ENCODE results near the gene LRRC46. TPM values are rescaled to one million over a fixed set of nuclear protein-coding genes. Genes with fewer than 3 reads are reported as not detected.

Gene LRRC46
- total and polyA plus RNA-seq, 2 of the 13 experiments (the other 11 are each of a cell fraction or from before 2014, with no cell fraction given), result 0.09 TPM

GRCh38 chr17:47830396-47831002, 971 bp upstream of the LRRC46 start (continued):
- TF ChIP-seq ZNF552 (CRISPR knock-in tag; IDR thresholded peaks at IDR 0.05; ENCODE audit: borderline replicate concordance) (no peak), ZC3H4 (CRISPR knock-in tag; IDR thresholded peaks at IDR 0.05; ENCODE audit: borderline replicate concordance) (no peak), HNF1B (CRISPR knock-in tag; IDR thresholded peaks at IDR 0.05) (no peak), THAP8 (CRISPR knock-in tag; IDR thresholded peaks at IDR 0.05; ENCODE audit: borderline replicate concordance) (no peak), ZNF224 (CRISPR knock-in tag; IDR thresholded peaks at IDR 0.05) (0 out of 2 replicates have a peak, but pooled peaks have one; percentile 3), ZNF430 (CRISPR knock-in tag; IDR thresholded peaks at IDR 0.05) (no peak), ZNF263 (CRISPR knock-in tag; IDR thresholded peaks at IDR 0.05) (0 out of 2 replicates have a peak, but pooled peaks have one; percentile 20), DZIP1 (CRISPR knock-in tag; IDR thresholded peaks at IDR 0.05) (no peak), NR2F1 (CRISPR knock-in tag; IDR thresholded peaks at IDR 0.05) (no peak), ZNF776 (CRISPR knock-in tag; IDR thresholded peaks at IDR 0.05) (no peak), GATAD2A (CRISPR knock-in tag; IDR thresholded peaks at IDR 0.05) (no peak), ZNF230 (CRISPR knock-in tag; IDR thresholded peaks at IDR 0.05) (no peak), ZNF749 (CRISPR knock-in tag; IDR thresholded peaks at IDR 0.05; ENCODE audit: borderline replicate concordance) (0 out of 2 replicates have a peak, but pooled peaks have one; percentile 22), LCORL (IDR thresholded peaks at IDR 0.05) (no peak), LCORL (CRISPR knock-in tag; IDR thresholded peaks at IDR 0.05) (no peak), ZNF292 (CRISPR knock-in tag; IDR thresholded peaks at IDR 0.05; ENCODE audit: borderline replicate concordance, low read depth) (no peak), ZFAT (CRISPR knock-in tag; conservative IDR thresholded peaks at IDR 0.05) (no peak), JUND (CRISPR knock-in tag; IDR thresholded peaks at IDR 0.05) (no peak), HCFC1 (IDR thresholded peaks at IDR 0.05; ENCODE audit: low read depth, low read length) (no peak), FLYWCH1 (CRISPR knock-in tag; IDR thresholded peaks at IDR 0.05) (no peak), PATZ1 (CRISPR knock-in tag; IDR thresholded peaks at IDR 0.05) (no peak)

Data from HepG2 (cell line).